Fibroblast of skin of scalp (primary cell): ENCODE measurements around the gene OR2G6. TPM values are rescaled to one million over a fixed set of nuclear protein-coding genes. Genes with fewer than 3 reads are reported as not detected.
"Not testable (repeated sequence)": the region's sequence is repeated elsewhere in the genome, so short reads cannot be mapped to it uniquely, and the experiment has no call there.

Experiments used
- DNase-seq: peaks from one replicate; pipeline ENCODE4 v3.0.0-alpha.2; 2013
- polyA plus RNA-seq, 2 experiments: library from polyadenylated mRNA; unstranded; fragments of 120-200 nt; gene quantifications; one replicate each; pipeline ENCODE4 v1.2.1, GENCODE V29; 2013; ENCODE audit not compliant: insufficient read length in 2 of 2

The OR2G6 gene
- not detected for polyA plus RNA-seq (2013, experiment 1 of 2; ENCODE audit: insufficient read length)
- polyA plus RNA-seq (2013, experiment 2 of 2; ENCODE audit: insufficient read length): not detected

DNA sequence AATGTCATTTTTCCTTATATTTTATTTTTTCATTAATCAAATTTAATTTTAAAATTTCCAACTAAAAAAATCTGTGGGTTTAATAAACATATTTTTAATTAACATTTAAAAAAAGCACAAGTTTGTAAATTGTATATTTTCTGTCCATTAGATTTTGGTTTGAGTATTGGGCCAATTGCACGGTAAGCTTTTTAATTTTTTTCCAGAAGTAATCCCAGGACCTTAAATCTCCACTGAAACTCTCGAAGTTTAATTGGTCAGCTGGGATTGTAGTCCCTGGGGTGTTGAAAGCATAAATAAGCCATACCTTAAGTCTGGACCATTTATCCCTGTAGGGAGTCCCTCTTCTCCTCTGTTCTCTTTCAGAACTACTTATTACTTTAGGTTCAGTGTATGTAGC is at the start of gene OR2G6:
TSS of gene OR2G6 (plus strand) at position 301 of the 400 bp plus-strand sequence. CDS start 13,574 bp downstream, outside the sequence.
- not testable (repeated sequence) for DNase-seq

DNA sequence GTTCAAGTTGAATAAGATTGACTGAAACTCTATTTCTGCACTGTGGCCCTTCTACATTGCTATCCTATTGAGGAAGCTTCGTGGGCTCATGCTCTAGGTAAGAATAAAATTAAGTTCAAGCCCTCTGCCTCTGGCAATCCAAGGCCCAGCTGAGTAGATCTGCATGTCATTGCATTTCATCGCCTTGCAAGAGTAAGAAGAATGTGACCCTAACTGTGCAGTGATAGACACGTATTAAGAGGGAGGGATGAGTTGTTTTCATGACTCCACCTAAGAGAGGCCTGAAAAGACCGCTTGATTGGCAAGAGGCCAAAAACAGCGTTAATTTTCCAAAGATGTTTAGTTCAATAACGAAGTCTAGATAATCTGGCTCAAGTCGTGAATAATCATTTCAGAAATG is 48.8 kb upstream of the OR2G6 start:
- not testable (repeated sequence) for DNase-seq

DNA sequence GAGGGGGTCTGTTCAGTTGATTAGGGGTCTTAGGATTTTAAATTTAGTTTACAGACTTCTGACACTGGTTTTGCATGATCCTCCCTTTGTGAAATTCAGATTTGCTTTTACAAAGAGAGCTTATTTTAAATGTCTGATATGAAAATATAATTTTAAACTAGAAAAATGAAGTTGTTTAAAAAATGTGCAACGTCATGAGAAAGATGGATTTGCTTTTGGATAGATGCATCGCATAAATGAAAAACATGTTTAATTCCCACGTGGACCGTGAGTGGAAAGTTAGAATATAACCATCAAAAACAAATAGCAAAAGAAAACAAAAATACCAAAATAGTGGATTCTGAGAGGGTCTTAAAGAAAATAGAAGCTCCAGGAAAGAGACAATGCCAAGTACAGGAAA is 36.7 kb upstream of the OR2G6 start:
- no peak for DNase-seq

DNA sequence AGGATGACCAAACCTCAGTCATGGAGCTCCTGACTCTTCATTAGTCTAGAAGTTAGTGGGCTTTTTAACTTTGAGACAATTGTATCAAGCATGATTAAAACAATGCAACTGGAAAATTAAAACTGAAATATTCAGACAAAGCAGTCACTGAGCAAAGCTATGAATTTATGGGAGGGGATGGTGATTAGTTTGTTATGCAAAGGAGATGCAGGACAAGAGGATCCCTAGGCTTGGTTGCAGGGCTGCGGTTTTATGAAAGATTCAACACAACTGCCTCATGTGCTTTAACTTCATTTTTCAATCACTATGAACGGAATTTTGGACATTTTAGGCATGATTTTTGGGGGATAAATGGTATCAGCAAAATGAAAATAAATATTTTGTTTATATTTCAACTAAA is 35.8 kb upstream of the OR2G6 start:
- DNase-seq: not testable (repeated sequence)

DNA sequence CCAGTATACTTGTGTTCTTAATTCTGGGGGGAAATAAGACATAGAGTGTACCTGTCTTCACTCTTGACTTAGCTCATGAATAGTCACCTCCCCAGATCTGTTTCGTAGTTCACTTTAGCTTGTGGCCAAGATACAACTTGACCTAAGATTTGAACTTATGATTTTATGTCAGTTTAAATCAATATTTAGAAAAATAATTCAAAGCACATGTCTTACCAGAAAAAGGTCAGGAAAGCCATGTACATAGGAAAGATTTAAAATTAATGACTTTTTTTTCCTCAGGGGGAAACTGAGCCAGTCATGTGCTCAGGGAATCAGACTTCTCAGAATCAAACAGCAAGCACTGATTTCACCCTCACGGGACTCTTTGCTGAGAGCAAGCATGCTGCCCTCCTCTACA is 34.8 kb upstream of the OR2G6 start, which contains the start of gene OR2T3:
TSS of gene OR2T3 (plus strand) at position 301 of the 400 bp plus-strand sequence. CDS start at position 301, 0 bp downstream.
- DNase-seq: not testable (repeated sequence)

DNA sequence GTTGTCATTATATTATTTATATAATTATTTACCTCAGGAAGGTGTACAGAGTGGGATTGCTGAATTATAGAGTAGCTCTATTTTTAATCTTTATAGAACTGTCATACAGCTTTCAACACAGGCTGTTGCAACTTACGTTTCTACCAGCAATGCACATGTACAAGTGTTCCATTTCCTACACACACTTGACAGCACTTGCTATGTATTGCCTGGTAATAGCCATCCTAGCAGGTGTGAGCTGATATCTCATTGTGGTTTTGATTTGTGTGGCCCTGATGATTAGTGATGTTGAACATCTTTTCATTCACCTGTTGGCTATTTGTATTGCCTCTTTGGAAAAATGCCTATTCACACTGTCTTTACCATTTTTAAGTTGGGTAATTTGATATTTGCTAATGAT is 32.2 kb upstream of the OR2G6 start:
- not testable (repeated sequence) for DNase-seq

DNA sequence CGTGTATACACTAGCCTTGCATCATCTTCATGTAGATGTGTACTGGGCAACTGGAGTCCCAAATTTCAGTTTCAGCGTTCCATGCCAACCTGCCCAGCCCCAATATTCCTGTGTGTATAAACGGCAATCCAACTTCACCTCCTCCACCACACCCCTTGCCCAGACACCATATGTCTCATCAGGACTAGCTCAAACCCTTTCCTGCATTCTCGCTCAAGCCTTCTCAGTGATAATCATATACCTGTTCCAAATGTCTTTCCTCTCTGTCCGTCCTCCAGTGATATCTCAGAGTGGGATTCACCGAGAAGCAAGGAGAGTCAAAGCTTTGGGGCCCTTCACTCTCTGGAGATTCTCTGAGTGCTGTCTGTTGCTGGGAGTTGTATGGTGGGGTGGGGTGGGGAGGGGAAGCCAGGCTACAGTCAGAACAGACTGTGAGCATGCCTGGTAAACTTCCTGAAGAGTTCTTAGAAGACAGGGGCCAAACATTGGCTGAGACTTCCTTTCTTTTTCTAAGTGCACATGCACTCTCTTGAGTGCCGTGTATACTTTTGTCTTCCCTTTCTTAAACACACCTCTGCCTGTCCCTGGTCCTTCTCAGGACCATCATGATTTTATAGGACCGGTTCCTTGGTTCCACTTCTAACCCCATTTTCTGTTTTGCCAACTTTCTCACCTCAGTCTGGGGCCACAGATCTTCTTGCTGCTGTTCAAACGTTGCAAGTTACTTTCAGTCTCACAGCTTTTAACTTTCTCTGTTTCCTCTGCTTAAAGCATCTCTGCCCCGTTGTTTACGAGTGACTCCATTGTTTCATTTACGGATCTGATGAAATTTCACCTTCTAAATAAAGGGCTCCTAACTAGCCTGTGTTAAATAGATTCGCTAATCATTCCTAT is 25.9 kb upstream of the OR2G6 start:
- DNase-seq: not testable (repeated sequence)

DNA sequence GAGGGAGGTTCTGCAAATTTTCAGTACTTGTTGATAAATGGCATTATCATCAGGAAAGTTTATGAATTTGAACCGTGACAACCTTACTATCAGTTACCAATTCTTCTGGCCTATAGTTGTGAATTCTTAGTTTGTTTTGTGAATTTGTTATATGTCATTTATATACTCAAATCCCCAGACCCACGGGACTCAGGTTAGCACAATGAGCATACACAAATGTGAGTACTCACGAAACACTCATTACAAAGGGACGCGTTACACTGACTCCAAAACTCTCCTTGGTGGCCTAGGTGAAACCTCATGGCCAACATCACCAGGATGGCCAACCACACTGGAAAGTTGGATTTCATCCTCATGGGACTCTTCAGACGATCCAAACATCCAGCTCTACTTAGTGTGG is 19.6 kb upstream of the OR2G6 start, which contains the start of gene OR2T5:
TSS of gene OR2T5 (plus strand) at position 301 of the 400 bp plus-strand sequence. CDS start at position 301, 0 bp downstream.
- not testable (repeated sequence) for DNase-seq

DNA sequence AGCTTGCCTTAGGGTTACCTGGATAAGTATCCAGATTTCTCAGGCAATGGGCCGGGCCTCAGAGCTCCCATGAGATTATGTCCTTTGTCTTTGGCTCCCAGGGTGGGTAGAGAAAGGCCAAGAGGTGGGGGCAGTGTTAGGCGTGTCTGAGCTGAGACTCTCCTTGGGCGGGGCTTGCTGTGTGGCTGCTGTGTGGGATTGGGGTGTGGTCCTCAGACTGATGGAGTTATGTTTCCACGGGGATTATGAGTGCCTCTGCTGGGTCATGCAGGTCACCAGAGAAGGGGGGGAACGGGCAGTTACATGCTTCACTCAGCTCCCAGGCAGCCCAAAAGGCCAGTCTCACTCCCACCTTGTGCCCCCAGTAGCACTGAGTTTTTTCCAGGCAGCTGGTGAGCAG is 11.2 kb upstream of the OR2G6 start:
- DNase-seq: not testable (repeated sequence)

DNA sequence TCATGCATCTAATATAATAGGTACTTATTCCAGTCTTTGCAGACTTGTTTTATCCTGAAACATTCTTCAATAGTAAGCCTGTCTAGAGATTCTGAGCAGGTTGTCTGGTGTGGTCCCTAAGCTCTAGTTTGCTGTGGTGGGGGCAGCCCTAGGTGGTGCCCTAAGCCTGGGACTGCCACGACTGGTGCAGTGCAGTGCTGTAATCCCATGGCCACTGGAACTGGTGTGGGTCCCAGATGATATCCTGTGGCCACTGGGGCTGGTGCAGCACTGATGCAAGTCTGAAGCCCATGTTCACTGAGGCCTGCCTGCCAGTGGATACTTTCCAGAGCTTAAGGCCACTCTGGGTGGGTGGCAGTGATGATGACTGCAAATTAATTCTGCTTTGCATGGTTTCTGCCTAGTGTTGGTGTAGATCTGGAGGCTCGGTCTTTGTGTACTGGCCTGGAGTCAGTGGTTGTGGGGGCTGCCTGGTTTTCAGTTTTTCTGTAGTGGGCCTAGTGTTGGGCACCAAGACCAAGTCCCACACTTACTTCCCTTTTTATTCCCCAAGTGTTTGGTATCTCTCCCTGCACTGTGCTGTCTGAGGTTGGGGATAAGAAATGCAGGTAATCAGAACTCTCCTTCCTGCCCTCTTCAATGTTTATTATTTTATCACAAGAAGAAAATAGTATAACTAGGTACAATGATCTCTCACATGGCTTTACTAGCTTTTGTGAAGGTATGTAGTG is 7.4 kb upstream of the OR2G6 start:
- not testable (repeated sequence) for DNase-seq

DNA sequence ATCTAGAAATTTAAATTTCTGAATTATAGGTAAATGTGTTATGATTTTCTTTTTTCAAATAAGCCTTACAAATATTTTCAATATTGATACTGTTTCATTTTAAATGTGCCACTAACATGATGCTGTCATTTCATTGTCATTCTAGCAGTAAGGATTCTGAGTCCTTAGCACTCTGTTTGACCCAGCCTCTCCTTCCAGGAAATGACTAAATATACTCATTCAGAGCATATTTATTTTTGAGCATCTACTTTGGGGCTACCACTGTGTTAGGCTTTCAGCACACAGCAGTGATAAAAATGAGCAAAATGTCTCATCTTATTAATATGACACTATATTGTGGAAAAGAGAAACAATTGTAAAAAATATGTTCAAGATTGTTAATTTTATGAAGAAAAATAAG is 2.3 kb downstream of the OR2G6 start:
- DNase-seq: not testable (repeated sequence)

DNA sequence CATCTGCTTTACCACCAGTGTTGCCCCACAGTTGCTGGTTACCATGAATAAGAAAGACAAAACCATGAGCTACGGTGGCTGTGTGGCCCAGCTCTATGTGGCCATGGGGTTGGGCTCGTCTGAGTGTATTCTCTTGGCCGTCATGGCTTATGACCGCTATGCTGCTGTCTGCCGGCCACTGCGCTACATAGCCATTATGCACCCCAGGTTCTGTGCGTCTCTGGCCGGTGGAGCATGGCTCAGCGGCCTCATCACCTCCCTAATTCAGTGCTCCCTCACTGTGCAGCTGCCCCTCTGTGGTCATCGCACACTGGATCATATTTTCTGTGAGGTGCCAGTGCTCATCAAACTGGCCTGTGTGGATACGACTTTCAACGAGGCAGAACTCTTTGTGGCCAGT is 14.0 kb downstream of the OR2G6 start:
- no peak for DNase-seq

DNA sequence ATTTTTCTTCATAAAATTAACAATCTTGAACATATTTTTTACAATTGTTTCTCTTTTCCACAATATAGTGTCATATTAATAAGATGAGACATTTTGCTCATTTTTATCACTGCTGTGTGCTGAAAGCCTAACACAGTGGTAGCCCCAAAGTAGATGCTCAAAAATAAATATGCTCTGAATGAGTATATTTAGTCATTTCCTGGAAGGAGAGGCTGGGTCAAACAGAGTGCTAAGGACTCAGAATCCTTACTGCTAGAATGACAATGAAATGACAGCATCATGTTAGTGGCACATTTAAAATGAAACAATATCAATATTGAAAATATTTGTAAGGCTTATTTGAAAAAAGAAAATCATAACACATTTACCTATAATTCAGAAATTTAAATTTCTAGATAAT is 29.6 kb downstream of the OR2G6 start:
- not testable (repeated sequence) for DNase-seq

DNA sequence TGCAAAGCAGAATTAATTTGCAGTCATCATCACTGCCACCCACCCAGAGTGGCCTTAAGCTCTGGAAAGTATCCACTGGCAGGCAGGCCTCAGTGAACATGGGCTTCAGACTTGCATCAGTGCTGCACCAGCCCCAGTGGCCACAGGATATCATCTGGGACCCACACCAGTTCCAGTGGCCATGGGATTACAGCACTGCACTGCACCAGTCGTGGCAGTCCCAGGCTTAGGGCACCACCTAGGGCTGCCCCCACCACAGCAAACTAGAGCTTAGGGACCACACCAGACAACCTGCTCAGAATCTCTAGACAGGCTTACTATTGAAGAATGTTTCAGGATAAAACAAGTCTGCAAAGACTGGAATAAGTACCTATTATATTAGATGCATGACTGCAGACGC is 39.5 kb downstream of the OR2G6 start:
- not testable (repeated sequence) for DNase-seq

DNA sequence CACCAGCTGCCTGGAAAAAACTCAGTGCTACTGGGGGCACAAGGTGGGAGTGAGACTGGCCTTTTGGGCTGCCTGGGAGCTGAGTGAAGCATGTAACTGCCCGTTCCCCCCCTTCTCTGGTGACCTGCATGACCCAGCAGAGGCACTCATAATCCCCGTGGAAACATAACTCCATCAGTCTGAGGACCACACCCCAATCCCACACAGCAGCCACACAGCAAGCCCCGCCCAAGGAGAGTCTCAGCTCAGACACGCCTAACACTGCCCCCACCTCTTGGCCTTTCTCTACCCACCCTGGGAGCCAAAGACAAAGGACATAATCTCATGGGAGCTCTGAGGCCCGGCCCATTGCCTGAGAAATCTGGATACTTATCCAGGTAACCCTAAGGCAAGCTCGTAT is 43.2 kb downstream of the OR2G6 start:
- DNase-seq: not testable (repeated sequence)

DNA sequence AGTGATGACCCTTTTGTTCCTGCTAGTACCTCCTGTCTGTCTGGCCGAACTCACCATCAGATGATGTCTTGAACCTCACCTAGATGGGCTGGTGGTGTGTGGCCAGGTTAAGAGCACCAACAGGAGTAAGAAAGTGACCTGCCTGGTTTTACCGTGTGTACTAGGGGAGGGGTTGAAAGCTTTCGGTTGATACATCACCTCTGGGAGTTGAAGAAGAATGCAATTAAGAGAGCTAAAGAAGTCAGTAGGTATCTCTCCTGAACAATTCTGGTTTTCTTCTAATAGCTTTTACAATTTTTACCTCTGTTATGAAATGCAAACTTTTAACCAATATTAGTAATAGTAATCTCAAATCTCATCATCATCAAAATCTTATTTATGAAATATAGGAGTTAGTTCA is 54.8 kb downstream of the OR2G6 start, which contains the start of gene OR2T29:
TSS of gene OR2T29 (minus strand) at position 101 of the 400 bp plus-strand sequence. CDS start 3,281 bp downstream, outside the sequence.
- DNase-seq: not testable (repeated sequence)

DNA sequence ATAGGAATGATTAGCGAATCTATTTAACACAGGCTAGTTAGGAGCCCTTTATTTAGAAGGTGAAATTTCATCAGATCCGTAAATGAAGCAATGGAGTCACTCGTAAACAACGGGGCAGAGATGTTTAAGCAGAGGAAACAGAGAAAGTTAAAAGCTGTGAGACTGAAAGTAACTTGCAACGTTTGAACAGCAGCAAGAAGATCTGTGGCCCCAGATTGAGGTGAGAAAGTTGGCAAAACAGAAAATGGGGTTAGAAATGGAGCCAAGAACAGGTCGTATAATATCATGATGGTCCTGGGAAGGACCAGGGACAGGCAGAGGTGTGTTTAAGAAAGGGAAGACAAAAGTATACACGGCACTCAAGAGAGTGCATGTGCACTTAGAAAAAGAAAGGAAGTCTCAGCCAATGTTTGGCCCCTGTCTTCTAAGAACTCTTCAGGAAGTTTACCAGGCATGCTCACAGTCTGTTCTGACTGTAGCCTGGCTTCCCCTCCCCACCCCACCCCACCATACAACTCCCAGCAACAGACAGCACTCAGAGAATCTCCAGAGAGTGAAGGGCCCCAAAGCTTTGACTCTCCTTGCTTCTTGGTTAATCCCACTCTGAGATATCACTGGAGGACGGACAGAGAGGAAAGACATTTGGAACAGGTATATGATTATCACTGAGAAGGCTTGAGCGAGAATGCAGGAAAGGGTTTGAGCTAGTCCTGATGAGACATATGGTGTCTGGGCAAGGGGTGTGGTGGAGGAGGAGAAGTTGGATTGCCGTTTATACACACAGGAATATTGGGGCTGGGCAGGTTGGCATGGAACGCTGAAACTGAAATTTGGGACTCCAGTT is 57.9 kb downstream of the OR2G6 start:
- not testable (repeated sequence) for DNase-seq

DNA sequence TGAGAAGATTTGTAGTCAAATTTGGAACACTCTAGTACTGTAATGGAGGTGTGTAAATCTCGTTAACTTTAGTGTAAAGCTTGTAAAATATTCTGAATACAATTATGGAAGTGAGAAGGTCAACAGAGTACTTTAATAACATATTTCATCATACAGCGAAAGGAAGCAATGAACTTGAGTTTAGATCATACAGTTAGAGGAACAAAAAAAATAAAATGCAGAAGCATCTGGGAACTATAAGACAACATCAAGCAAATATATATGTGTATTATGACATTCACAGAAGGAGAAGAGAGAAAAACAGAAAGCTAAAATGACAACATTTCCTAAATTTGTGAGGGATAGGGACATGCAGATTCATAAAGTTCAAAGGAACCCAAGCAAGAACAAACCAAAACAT is 61.2 kb downstream of the OR2G6 start:
- not testable (repeated sequence) for DNase-seq

DNA sequence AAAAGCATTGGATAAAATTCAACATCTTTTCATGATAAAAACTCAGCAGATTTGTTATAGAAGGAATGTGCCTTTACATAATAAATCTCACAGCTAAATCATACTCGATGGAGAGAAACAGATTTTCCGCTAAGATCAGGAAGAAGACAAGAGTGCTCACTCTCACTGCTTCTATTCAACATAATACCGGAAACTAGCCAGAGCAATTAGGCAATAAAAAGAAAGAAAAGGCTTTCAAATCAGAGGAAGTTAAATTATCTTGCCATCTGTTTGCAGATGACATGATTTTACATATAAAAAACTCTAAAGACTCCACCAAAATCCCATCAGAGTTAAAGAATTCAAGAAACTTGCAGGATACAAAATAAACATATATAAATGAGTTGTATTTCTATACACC is 62.9 kb downstream of the OR2G6 start:
- not testable (repeated sequence) for DNase-seq

DNA sequence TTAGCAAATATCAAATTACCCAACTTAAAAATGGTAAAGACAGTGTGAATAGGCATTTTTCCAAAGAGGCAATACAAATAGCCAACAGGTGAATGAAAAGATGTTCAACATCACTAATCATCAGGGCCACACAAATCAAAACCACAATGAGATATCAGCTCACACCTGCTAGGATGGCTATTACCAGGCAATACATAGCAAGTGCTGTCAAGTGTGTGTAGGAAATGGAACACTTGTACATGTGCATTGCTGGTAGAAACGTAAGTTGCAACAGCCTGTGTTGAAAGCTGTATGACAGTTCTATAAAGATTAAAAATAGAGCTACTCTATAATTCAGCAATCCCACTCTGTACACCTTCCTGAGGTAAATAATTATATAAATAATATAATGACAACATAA is 64.2 kb downstream of the OR2G6 start:
- DNase-seq: not testable (repeated sequence)

DNA sequence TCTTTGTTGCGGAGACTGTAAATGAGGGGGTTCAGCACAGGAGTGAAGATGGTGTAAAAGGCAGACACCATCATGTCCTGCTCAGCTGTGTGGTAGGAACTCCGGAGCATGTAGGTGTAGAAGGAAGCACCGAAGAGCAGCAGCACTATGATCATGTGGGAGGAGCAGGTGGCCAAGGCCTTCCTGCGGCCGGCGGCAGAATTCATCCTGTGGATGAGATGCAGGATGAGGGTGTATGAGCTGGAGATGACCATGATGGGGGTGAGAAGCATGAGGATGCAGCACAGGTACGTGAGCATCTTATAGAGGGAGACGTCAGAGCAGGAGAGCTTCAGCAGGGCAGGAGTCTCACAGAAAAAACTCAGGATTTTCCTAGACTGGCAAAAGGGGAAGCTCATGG is 66.0 kb downstream of the OR2G6 start:
- not testable (repeated sequence) for DNase-seq

DNA sequence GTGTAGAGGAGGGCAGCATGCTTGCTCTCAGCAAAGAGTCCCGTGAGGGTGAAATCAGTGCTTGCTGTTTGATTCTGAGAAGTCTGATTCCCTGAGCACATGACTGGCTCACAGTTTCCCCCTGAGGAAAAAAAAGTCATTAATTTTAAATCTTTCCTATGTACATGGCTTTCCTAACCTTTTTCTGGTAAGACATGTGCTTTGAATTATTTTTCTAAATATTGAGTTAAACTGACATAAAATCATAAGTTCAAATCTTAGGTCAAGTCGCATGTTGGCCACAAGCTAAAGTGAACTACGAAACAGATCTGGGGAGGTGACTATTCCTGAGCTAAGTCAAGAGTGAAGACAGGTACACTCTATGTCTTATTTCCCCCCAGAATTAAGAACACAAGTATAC is 66.8 kb downstream of the OR2G6 start, which contains the start of gene OR2T34:
TSS of gene OR2T34 (minus strand) at position 101 of the 400 bp plus-strand sequence. CDS start at position 101, 0 bp downstream.
- not testable (repeated sequence) for DNase-seq
